Thyroid gland (tissue), 4 donors: Measurements from ENCODE around the gene KSR1. TPM values are rescaled to one million over a fixed set of nuclear protein-coding genes. Genes with fewer than 3 reads are reported as not detected.
A peak's percentile ranks its signal among the peaks of the same experiment; 100 is the strongest.

Experiments used
- DNase-seq, 2 donors: peaks; one replicate each; pipeline ENCODE4 v3.0.0-alpha.2; 2019
- H3K27ac ChIP-seq, 3 donors: fragments of 200-600 bp; sonication (generic); 1 replicate in 2 of 3; 2 replicates in 1 of 3; pipeline ENCODE4 v1.5.1; 2016 to 2019; ENCODE audit warnings: mild to moderate bottlenecking in 1 of 3, moderate library complexity in 1 of 3
- H3K27me3 ChIP-seq: fragments of 200-600 bp; sonication (generic); one replicate; pipeline ENCODE4 v1.5.1; 2019
- H3K36me3 ChIP-seq, 2 donors: fragments of 200-600 bp; sonication (generic); one replicate each; pipeline ENCODE4 v1.5.1; 2016 to 2019
- H3K4me1 ChIP-seq, 2 donors: fragments of 200-600 bp; sonication (generic); one replicate each; pipeline ENCODE4 v1.5.1; 2017 to 2019
- H3K4me3 ChIP-seq, 3 donors: fragments of 200-600 bp; sonication (generic); replicated peaks in 1 of 3; 1 replicate in 2 of 3; 2 replicates in 1 of 3; pipeline ENCODE4 v1.5.1; 2016; ENCODE audit warnings: mild to moderate bottlenecking in 1 of 3
- H3K9me3 ChIP-seq: fragments of 200-600 bp; sonication (generic); one replicate; pipeline ENCODE4 v1.5.1; 2017
- CTCF ChIP-seq, 6 experiments: fragments of 200-600 bp in 3 of 6; fragments of 450-650 bp in 3 of 6; sonication (generic) in 3 of 6; IDR thresholded peaks; one replicate each; pipeline ENCODE4 v1.5.1; 2016 to 2019; ENCODE audit warnings: antibody characterized with exemption in 6 of 6, mild to moderate bottlenecking in 2 of 6, inconsistent platforms in 1 of 6, moderate library complexity in 1 of 6
- POLR2A ChIP-seq, 2 donors: fragments of 450-650 bp; IDR thresholded peaks; one replicate each; pipeline ENCODE4 v1.6.1; 2017; ENCODE audit warnings: antibody characterized with exemption in 2 of 2, mild to moderate bottlenecking in 2 of 2, moderate library complexity in 1 of 2
- WGBS, 2 donors: methylation state at CpG; one replicate each; pipeline ENCODE4 v1.1.5; 2017; 5-methylcytosine and 5-hydroxymethylcytosine counted together
- intact Hi-C: fragments of 100-400 bp; cut with DNase I; formaldehyde crosslinking; loops from one replicate; pipeline ENCODE4 v1.15.1; 2023
- total RNA-seq, 4 donors: library from RNA; depleted of rRNA; stranded (reverse); fragments of >200 nt; gene quantifications; one replicate each; pipeline ENCODE4 v1.2.3, GENCODE V29; 2016

The KSR1 gene
- total RNA-seq, 4 donors from 2014 or later: 35.9 to 75.5 (median 67.7) TPM

- Histone ChIP-seq H3K4me1 (peaks cover 51 to 67% of the 10 kb centered on the region in 2 donors), H3K27me3 (no peaks in the 10 kb centered on the region), H3K4me3 (no peak overlapping the region), H3K27ac (peak overlapping the region; percentile 96 to 98 (median 97)), H3K9me3 (no peaks in the 10 kb centered on the region), H3K36me3 (no peaks in the 10 kb centered on the region)
- TF ChIP-seq POLR2A (IDR thresholded peaks at IDR 0.05): no peak
- TF ChIP-seq CTCF (IDR thresholded peaks at IDR 0.05): no peak
- 92 to 99% methylated on average over 3 of the region's 3 CpGs for WGBS, 2 donors
- DNase-seq: no peak
- intact Hi-C loops: no loop called here
Observed at GRCh38 chr17:27575096-27575911, 119.1 kb downstream of the KSR1 start.

GRCh38 chr17:27575912-27576252 lies 119.6 kb downstream of the KSR1 start:
- H3K36me3 ChIP-seq: no peaks in the 10 kb centered on the region
- WGBS, 2 donors: 28 to 63% methylated on average over 2 of the region's 2 CpGs
- peaks cover 57 to 65% of the 10 kb centered on the region in 2 donors for H3K4me1 ChIP-seq
- H3K27ac ChIP-seq: peak overlapping the region; percentile 96 to 98 (median 97)
- H3K4me3 ChIP-seq: no peak overlapping the region
- DNase-seq: peak; percentile 52 to 68
- intact Hi-C loops: no loop called here
- no peaks in the 10 kb centered on the region for H3K27me3 ChIP-seq
- H3K9me3 ChIP-seq: no peaks in the 10 kb centered on the region
- TF ChIP-seq CTCF (IDR thresholded peaks at IDR 0.05): no peak
- TF ChIP-seq POLR2A (IDR thresholded peaks at IDR 0.05): no peak

GRCh38 chr17:27576477-27577083 lies 120.3 kb downstream of the KSR1 start:
- H3K4me1 ChIP-seq: peaks cover 62 to 67% of the 10 kb centered on the region in 2 donors
- 49 to 54% methylated on average over 8 of the region's 8 CpGs for whole genome bisulfite sequencing, 2 donors
- no peaks in the 10 kb centered on the region for H3K9me3 ChIP-seq
- no peaks in the 10 kb centered on the region for H3K27me3 ChIP-seq
- TF ChIP-seq CTCF (IDR thresholded peaks at IDR 0.05) (no peak), POLR2A (IDR thresholded peaks at IDR 0.05) (no peak)
- H3K4me3 ChIP-seq: no peak overlapping the region
- intact Hi-C loops: no loop called here
- H3K27ac ChIP-seq: peak overlapping the region; percentile 96 to 98 (median 97)
- no peaks in the 10 kb centered on the region for H3K36me3 ChIP-seq
- DNase-seq: peak; percentile 45 to 50

- H3K4me3 ChIP-seq: no peak overlapping the region
- no peaks in the 10 kb centered on the region for H3K36me3 ChIP-seq
- H3K27ac ChIP-seq: peak overlapping the region; percentile 96 to 98 (median 97)
- intact Hi-C loops: no loop called here
- TF ChIP-seq POLR2A (IDR thresholded peaks at IDR 0.05) (peak in 1 of 2 donors; percentile 63), CTCF (IDR thresholded peaks at IDR 0.05) (no peak)
- DNase-seq: peak; percentile 95 to 97
- no peaks in the 10 kb centered on the region for H3K9me3 ChIP-seq
- H3K27me3 ChIP-seq: no peaks in the 10 kb centered on the region
- peaks cover 62 to 68% of the 10 kb centered on the region in 2 donors for H3K4me1 ChIP-seq
- WGBS, 2 donors: 26 to 34% methylated on average over 7 to 18 of the region's 20 CpGs
Observed at GRCh38 chr17:27577121-27577761, 121.0 kb downstream of the KSR1 start.
